ENCODE results near the gene WFDC8. TPM values are rescaled to one million over a fixed set of nuclear protein-coding genes. Genes with fewer than 3 reads are reported as not detected.

The WFDC8 gene
- total and polyA plus RNA-seq, 2 donors (not counting 3 experiments of a cell fraction or from before 2014, with no cell fraction given) = not detected

GRCh38 chr20:45507011-45507820 is 71.9 kb downstream of the WFDC8 start:
- no peak for FAIRE-seq
- intact Hi-C loops (cut with micrococcal nuclease) (no loop called here), dilution Hi-C loops (cut with MboI; ENCODE audit: extremely low pct_ligation_motif_present, low sequenced_read_pairs) (no loop called here)
- Histone ChIP-seq H3K27ac (ENCODE audit: insufficient read depth, low read depth, low read length) (no peak overlapping the region), H3K9ac (replicated peaks; ENCODE audit: extremely low read depth, insufficient read depth, low read length) (no peak overlapping the region), H3K27me3 (ENCODE audit: control insufficient read depth in 2 of 2, insufficient read depth in 2 of 2, low read length in 2 of 2) (no peaks in the 10 kb centered on the region), H3K4me2 (ENCODE audit: insufficient read depth, low read length) (no peak overlapping the region), H3K4me1 (ENCODE audit: control insufficient read depth, extremely low read depth, insufficient read depth, low read length) (no peaks in the 10 kb centered on the region), H3K4me3 (replicated peaks in 1 of 3; ENCODE audit: insufficient read depth in 1 of 3, low read depth in 1 of 3, low read length in 3 of 3) (no peak overlapping the region), H3K36me3 (ENCODE audit: control insufficient read depth in 2 of 2, extremely low read depth in 1 of 2, insufficient read depth in 2 of 2, low read length in 2 of 2) (no peaks in the 10 kb centered on the region), H3K9me3 (replicated peaks; ENCODE audit: control insufficient read depth, insufficient read depth, low read length) (no peaks in the 10 kb centered on the region), H4K20me1 (replicated peaks; ENCODE audit: control insufficient read depth, extremely low read depth, insufficient read depth, low read length) (no peaks in the 10 kb centered on the region), H3K9me1 (replicated peaks; ENCODE audit: control insufficient read depth, extremely low read depth, insufficient read depth, low read length) (no peaks in the 10 kb centered on the region), H2AFZ (ENCODE audit: low read depth, low read length) (no peak overlapping the region), H3K79me2 (ENCODE audit: control insufficient read depth, insufficient read depth, low read length) (no peaks in the 10 kb centered on the region)
- no peak for DNase-seq (ENCODE audit: low read depth, low spot score)
- no peak for TF ChIP-seq CTCF (IDR thresholded peaks at IDR 0.05; ENCODE audit: extremely low read depth in 1 of 2, insufficient read depth in 1 of 2, low read depth in 1 of 2, low read length in 2 of 2)
- no peak for TF ChIP-seq EZH2 (IDR thresholded peaks at IDR 0.05; ENCODE audit: borderline replicate concordance, low read depth, low read length, severe bottlenecking)
- TF ChIP-seq POLR2A (IDR thresholded peaks at IDR 0.05; ENCODE audit: low read depth, low read length) = no peak
- TF ChIP-seq GATA2 (IDR thresholded peaks at IDR 0.05; ENCODE audit: insufficient read depth, insufficient read length, low read depth, low read length) = no peak
- TF ChIP-seq JUN (IDR thresholded peaks at IDR 0.05; ENCODE audit: borderline replicate concordance, insufficient read depth, insufficient read length, low read depth) = no peak
- TF ChIP-seq POLR2AphosphoS5 (IDR thresholded peaks at IDR 0.05; ENCODE audit: insufficient read depth, low read depth, low read length) = no peak
- no peak for TF ChIP-seq FOS (IDR thresholded peaks at IDR 0.05; ENCODE audit: borderline replicate concordance, insufficient read depth, low read length)
- TF ChIP-seq MAX (IDR thresholded peaks at IDR 0.05; ENCODE audit: insufficient read depth, insufficient read length) = no peak
- no peak for TF ChIP-seq MYC (IDR thresholded peaks at IDR 0.05; ENCODE audit: low read depth, low read length)
- CTCF ChIA-PET = no interaction called here
- no TSS peak for BruUV-seq (replicated peaks)
- POLR2A ChIA-PET = no interaction called here

All from endothelial cell of umbilical vein (primary cell).